A673 (cell line): Measurements from ENCODE around the gene PDLIM3. TPM values are rescaled to one million over a fixed set of nuclear protein-coding genes. Genes with fewer than 3 reads are reported as not detected.

Experiments used
- BruUV-seq: library from RNA; stranded (reverse); fragments of 400-500 nt; replicated peaks from 2 replicates; lab custom pipeline; 2021; lab: Mats Ljungman, UMichigan
- CTCF ChIA-PET: fragments of 300-600 bp; sonication (Branson Sonifier 250); formaldehyde crosslinking; loops from one replicate; lab custom pipeline; 2022; ENCODE audit warnings: antibody characterized with exemption; lab: Charles Lee
- POLR2A ChIA-PET: fragments of 300-600 bp; sonication (Branson Sonifier 250); formaldehyde crosslinking; loops from one replicate; lab custom pipeline; 2022; ENCODE audit warnings: antibody characterized with exemption; ENCODE audit not compliant: low non-redundant PET; lab: Charles Lee
- DNase-seq: peaks from one replicate; pipeline ENCODE4 v3.0.0-alpha.2; 2015; ENCODE audit warnings: low spot score
- H3K27ac ChIP-seq: fragments of 200-600 bp; sonication (generic); 2 replicates; pipeline ENCODE4 v1.5.1; 2016; ENCODE audit warnings: mixed run types, low read depth, mild to moderate bottlenecking, mixed read lengths, antibody characterized with exemption, low read length; ENCODE audit not compliant: poor library complexity, severe bottlenecking
- H3K27me3 ChIP-seq: fragments of 200-600 bp; sonication (generic); replicated peaks from 2 replicates; pipeline ENCODE4 v1.6.1; 2017; ENCODE audit warnings: mixed run types, low read depth, mild to moderate bottlenecking, mixed read lengths, antibody characterized with exemption, low read length; ENCODE audit not compliant: insufficient read depth, poor library complexity
- H3K36me3 ChIP-seq: fragments of 200-600 bp; sonication (generic); 2 replicates; pipeline ENCODE4 v1.6.1; 2016; ENCODE audit warnings: mixed run types, mild to moderate bottlenecking, mixed read lengths, antibody characterized with exemption, low read length; ENCODE audit not compliant: insufficient read depth, poor library complexity, severe bottlenecking
- H3K4me1 ChIP-seq: fragments of 200-600 bp; sonication (generic); 2 replicates; pipeline ENCODE4 v1.6.1; 2017; ENCODE audit warnings: mixed run types, mild to moderate bottlenecking, mixed read lengths, antibody characterized with exemption, low read length; ENCODE audit not compliant: insufficient read depth, poor library complexity, severe bottlenecking
- H3K4me3 ChIP-seq: fragments of 200-600 bp; sonication (generic); 2 replicates; pipeline ENCODE4 v1.5.1; 2016; ENCODE audit warnings: low read depth, mixed run types, mild to moderate bottlenecking, mixed read lengths, low read length; ENCODE audit not compliant: poor library complexity, severe bottlenecking
- H3K9me3 ChIP-seq: fragments of 200-600 bp; sonication (generic); 2 replicates; pipeline ENCODE4 v1.6.1; 2016; ENCODE audit warnings: mixed run types, low read depth, mild to moderate bottlenecking, mixed read lengths, antibody characterized with exemption, low read length; ENCODE audit not compliant: poor library complexity, severe bottlenecking
- CTCF ChIP-seq: fragments of 300-800, 200-600 bp; sonication (generic); conservative IDR thresholded peaks from 2 replicates; pipeline ENCODE4 v1.5.1; 2017; ENCODE audit warnings: low read depth, mild to moderate bottlenecking, antibody characterized with exemption, low read length, moderate library complexity, mixed read lengths
- EZH2 ChIP-seq: fragments of 200-600 bp; sonication (generic); IDR thresholded peaks from 2 replicates; pipeline ENCODE4 v1.6.1; 2017; ENCODE audit warnings: borderline replicate concordance, low read depth, mild to moderate bottlenecking, mixed read lengths, antibody characterized with exemption, low read length; ENCODE audit not compliant: poor library complexity, severe bottlenecking
- intact Hi-C: fragments of 100-400 bp; cut with micrococcal nuclease; formaldehyde crosslinking; loops from one replicate; pipeline ENCODE4 v1.10.0; 2022; ENCODE audit not compliant: unreplicated experiment
- total RNA-seq: library from RNA; stranded (reverse); gene quantifications from 2 replicates; pipeline ENCODE4 v1.2.3, GENCODE V29; 2021

Gene PDLIM3
- total RNA-seq, 1 experiment from 2014 or later: not detected

DNA sequence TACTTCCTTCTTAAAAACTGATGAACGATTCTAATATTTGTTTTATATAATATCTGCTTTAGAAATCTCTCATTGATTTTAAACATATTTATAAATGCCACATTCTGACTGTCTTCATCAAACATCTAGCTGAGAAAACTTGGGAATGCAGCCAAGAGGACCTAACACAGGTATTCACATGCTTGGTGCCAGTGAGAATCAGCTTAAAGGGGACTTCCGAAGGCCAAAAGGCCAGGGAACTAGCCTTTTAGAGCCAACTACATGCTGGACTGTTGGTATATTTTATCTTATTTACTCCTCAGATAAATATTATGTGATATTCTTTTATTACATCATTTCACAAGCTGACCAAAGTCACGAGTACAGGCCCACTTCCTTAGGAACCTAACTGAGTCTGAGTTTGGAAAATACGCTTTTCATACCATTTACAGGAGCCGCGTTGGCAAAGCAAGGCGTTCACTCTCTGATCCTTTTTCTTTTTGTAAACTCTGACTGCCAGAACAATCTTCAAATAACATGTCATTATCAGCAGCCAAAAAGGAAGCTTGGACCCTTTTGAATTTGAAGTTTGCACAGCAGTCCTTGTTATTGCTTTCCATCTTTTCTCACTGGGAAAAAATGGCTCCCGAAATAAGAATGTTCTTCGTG lies 41.1 kb upstream of the PDLIM3 start:
- Histone ChIP-seq H3K4me3 (no peak overlapping the region), H3K27me3 (no peaks in the 10 kb centered on the region), H3K4me1 (peaks cover 6% of the 10 kb centered on the region), H3K9me3 (no peaks in the 10 kb centered on the region), H3K27ac (no peak overlapping the region), H3K36me3 (no peaks in the 10 kb centered on the region)
- no peak for DNase-seq
- ChIA-PET CTCF (no interaction called here), POLR2A (no interaction called here)
- no TSS peak for BruUV-seq
- intact Hi-C loops: no loop called here
- TF ChIP-seq EZH2 (no peak), CTCF (no peak)

DNA sequence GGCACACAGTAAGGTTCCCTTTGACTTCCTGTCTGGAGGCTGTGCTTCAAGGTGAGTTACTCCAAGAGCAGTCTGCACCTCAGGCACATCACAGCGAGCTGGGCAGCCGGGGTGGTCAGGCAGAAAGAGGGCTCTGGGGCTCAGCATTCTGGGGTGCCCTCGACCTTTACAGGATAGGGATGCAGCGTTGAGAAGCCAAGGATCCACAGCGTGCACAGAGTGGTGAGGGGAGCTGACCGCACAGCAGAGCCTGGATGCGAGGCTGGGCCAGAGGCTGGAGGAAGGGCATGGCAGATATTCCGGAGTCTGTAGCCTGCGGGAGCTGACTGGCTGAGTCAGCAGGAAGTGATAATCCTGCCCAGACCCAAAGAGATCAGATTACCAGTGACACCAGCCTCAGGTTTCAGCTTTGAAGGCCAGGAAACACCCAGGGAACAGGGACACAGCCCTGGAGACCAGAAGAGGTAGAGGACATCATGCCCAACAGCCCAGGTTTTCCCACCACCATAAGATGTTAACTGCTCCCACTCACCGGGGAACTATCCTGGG lies 38.4 kb upstream of the PDLIM3 start:
- intact Hi-C loops: no loop called here
- ChIA-PET CTCF (no interaction called here), POLR2A (no interaction called here)
- TF ChIP-seq EZH2: no peak
- peaks cover 6% of the 10 kb centered on the region for H3K4me1 ChIP-seq
- H3K9me3 ChIP-seq: no peaks in the 10 kb centered on the region
- H3K4me3 ChIP-seq: no peak overlapping the region
- H3K27me3 ChIP-seq: no peaks in the 10 kb centered on the region
- H3K27ac ChIP-seq: no peak overlapping the region
- BruUV-seq: no TSS peak
- peak; percentile 61 for DNase-seq
- H3K36me3 ChIP-seq: no peaks in the 10 kb centered on the region

GRCh38 chr4:185570727-185571126 lies 35.4 kb upstream of the PDLIM3 start:
- Histone ChIP-seq H3K4me1 (peaks cover 17% of the 10 kb centered on the region), H3K27me3 (no peaks in the 10 kb centered on the region), H3K27ac (no peak overlapping the region), H3K4me3 (no peak overlapping the region), H3K36me3 (no peaks in the 10 kb centered on the region), H3K9me3 (no peaks in the 10 kb centered on the region)
- ChIA-PET CTCF (no interaction called here), POLR2A (no interaction called here)
- no peak for TF ChIP-seq EZH2
- no peak for TF ChIP-seq CTCF
- no TSS peak for BruUV-seq
- no peak for DNase-seq
- intact Hi-C loops: no loop called here
